AML-193 (cell line): Measurements from ENCODE around the gene TTC28.
A peak's percentile ranks its signal among the peaks of the same experiment; 100 is the strongest.
"Not testable (repeated sequence)": the region's sequence is repeated elsewhere in the genome, so short reads cannot be mapped to it uniquely, and the experiment has no call there.

Experiments
- DNase-seq, 2 experiments: peaks; one replicate each; lab custom pipeline; 2025; lab: John Stamatoyannopoulos, UW

TTC28 gene

GRCh38 chr22:28484662-28485061, 195.0 kb downstream of the TTC28 start:
- no peak for DNase-seq

GRCh38 chr22:28481725-28482124, 197.9 kb downstream of the TTC28 start:
- DNase-seq = no peak

GRCh38 chr22:28480000-28480715, 199.5 kb downstream of the TTC28 start:
- DNase-seq = no peak

GRCh38 chr22:28478564-28478963, 201.1 kb downstream of the TTC28 start:
- no peak for DNase-seq

GRCh38 chr22:28477556-28477955, 202.1 kb downstream of the TTC28 start:
- DNase-seq = no peak

GRCh38 chr22:28474330-28474729, 205.3 kb downstream of the TTC28 start:
- no peak for DNase-seq

- no peak for DNase-seq
Observed at GRCh38 chr22:28473258-28473657, 206.4 kb downstream of the TTC28 start.

GRCh38 chr22:28467055-28467454, 212.6 kb downstream of the TTC28 start:
- DNase-seq = not testable (repeated sequence)

- no peak for DNase-seq
Observed at GRCh38 chr22:28466399-28466798, 213.2 kb downstream of the TTC28 start.

GRCh38 chr22:28465841-28466240, 213.8 kb downstream of the TTC28 start:
- DNase-seq = no peak

GRCh38 chr22:28464127-28464526, 215.5 kb downstream of the TTC28 start:
- no peak for DNase-seq

GRCh38 chr22:28463408-28463807, 216.2 kb downstream of the TTC28 start:
- DNase-seq = not testable (repeated sequence)

- no peak for DNase-seq
Observed at GRCh38 chr22:28462901-28463300, 216.7 kb downstream of the TTC28 start.

- DNase-seq = no peak
Observed at GRCh38 chr22:28462041-28462440, 217.6 kb downstream of the TTC28 start.

- DNase-seq = no peak
Observed at GRCh38 chr22:28454431-28455064, 225.1 kb downstream of the TTC28 start.

- DNase-seq = no peak
Observed at GRCh38 chr22:28450109-28450508, 229.5 kb downstream of the TTC28 start.

- DNase-seq = no peak
Observed at GRCh38 chr22:28449041-28449440, 230.6 kb downstream of the TTC28 start.

- no peak for DNase-seq
Observed at GRCh38 chr22:28448625-28449024, 231.0 kb downstream of the TTC28 start.

GRCh38 chr22:28444659-28445058, 235.0 kb downstream of the TTC28 start:
- DNase-seq = no peak

GRCh38 chr22:28443526-28443876, 236.1 kb downstream of the TTC28 start:
- peak; percentile 55 to 65 for DNase-seq

GRCh38 chr22:28442711-28443525, 236.7 kb downstream of the TTC28 start:
- DNase-seq = peak; percentile 36 to 39

GRCh38 chr22:28442264-28442710, 237.4 kb downstream of the TTC28 start:
- peak; percentile 56 to 74 for DNase-seq

GRCh38 chr22:28441720-28442263, 237.8 kb downstream of the TTC28 start:
- DNase-seq = no peak
